Astrocyte of the cerebellum (primary cell): Measurements from ENCODE around the gene JPH2.

ENCODE experiments used
- DNase-seq: peaks from one replicate; pipeline ENCODE4 v3.0.0-alpha.2; 2011; ENCODE audit warnings: low read depth
- H3K4me3 ChIP-seq: 2 replicates; pipeline ENCODE4 v1.5.1; 2011; ENCODE audit warnings: mild to moderate bottlenecking, low read depth, low read length, moderate library complexity
- in situ Hi-C: cut with HindIII; loops from 2 replicates; pipeline ENCODE4 v1.10.0; 2017; ENCODE audit warnings: low sequenced_read_pairs
- TF ChIP-seq, protein P1 (sequence below): IDR thresholded peaks from 2 replicates; pipeline ENCODE4 v1.5.1; 2012; ENCODE audit warnings: low read length, low read depth, moderate library complexity, mild to moderate bottlenecking; ENCODE audit errors: missing control alignments

Gene JPH2

DNA sequence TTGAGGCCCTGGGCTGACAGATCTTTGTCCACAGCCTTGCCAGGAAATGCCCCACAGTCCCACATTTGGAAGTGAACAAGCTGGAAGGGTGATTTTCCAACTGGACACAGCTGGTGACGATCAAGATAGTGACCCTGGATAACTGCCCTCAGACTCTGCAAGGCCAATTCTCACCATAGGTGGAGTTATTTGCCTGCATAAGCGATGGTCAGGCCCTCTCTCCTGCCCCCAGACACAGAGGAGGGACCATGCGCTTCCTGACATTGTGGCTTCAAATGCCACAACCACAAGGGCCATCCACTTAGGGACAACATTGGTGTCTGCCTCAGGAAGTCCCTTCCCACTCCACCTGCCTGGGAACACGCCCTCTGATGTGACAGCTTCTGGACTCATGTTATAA lies 96.0 kb downstream of the JPH2 start:
- H3K4me3 ChIP-seq: no peak overlapping the region
- in situ Hi-C loops: loop anchor here (25.0 kb wide), 1 partner anchor 329 kb away; no protein-coding TSS in a partner anchor
- DNase-seq: no peak
- TF ChIP-seq, protein P1, sequence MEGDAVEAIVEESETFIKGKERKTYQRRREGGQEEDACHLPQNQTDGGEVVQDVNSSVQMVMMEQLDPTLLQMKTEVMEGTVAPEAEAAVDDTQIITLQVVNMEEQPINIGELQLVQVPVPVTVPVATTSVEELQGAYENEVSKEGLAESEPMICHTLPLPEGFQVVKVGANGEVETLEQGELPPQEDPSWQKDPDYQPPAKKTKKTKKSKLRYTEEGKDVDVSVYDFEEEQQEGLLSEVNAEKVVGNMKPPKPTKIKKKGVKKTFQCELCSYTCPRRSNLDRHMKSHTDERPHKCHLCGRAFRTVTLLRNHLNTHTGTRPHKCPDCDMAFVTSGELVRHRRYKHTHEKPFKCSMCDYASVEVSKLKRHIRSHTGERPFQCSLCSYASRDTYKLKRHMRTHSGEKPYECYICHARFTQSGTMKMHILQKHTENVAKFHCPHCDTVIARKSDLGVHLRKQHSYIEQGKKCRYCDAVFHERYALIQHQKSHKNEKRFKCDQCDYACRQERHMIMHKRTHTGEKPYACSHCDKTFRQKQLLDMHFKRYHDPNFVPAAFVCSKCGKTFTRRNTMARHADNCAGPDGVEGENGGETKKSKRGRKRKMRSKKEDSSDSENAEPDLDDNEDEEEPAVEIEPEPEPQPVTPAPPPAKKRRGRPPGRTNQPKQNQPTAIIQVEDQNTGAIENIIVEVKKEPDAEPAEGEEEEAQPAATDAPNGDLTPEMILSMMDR: no peak

DNA sequence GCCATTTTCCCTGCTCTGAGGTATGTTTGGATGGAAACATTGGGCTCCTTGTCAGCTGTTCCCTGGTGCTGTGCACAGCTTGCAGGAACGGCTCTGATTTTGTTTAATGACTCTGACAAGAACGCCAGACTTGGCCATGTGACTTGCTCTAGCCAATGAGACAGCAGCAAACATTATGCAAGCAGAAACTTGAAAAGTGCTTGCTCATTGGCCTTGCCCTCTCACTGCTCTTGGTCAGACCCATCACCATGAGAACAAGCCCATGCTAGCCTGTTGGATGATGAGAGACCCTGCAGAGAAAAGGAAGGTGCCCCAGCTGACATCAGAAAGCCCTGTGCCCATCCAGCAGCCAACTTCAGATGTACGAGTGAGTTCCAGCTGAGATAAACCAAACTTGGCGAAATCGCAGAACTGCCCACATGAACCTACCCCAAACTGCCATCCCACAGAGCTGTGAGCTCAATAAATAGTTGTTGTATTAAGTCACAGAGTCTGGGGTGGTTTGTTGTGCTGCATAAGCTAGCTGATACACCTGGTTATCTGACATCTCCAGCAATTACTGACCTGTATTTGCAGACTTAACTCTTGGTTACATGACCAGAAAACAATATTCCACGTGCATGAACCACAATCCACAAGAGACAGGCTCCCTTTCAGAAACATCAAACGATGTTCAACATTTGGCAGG lies 96.9 kb downstream of the JPH2 start:
- in situ Hi-C loops: loop anchor here (25.0 kb wide), 1 partner anchor 328 kb away; no protein-coding TSS in a partner anchor
- TF ChIP-seq, protein P1: no peak
- no peak overlapping the region for H3K4me3 ChIP-seq
- no peak for DNase-seq

DNA sequence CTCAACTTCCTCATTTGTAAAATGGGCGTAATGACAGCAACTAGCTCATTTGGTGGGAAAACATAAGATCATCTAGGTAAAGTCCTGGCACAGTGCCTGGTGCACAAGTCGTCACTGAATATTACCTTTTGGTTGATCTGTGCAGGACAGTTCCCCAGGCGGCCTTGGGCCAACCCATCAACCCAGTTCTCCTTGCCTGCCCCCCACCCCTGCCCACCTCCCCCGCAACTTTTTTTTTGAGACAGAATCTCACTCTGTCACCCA lies 99.2 kb downstream of the JPH2 start:
- H3K4me3 ChIP-seq: no peak overlapping the region
- TF ChIP-seq, protein P1: no peak
- in situ Hi-C loops: loop anchor here (25.0 kb wide), 1 partner anchor 325 kb away; no protein-coding TSS in a partner anchor
- DNase-seq: no peak

DNA sequence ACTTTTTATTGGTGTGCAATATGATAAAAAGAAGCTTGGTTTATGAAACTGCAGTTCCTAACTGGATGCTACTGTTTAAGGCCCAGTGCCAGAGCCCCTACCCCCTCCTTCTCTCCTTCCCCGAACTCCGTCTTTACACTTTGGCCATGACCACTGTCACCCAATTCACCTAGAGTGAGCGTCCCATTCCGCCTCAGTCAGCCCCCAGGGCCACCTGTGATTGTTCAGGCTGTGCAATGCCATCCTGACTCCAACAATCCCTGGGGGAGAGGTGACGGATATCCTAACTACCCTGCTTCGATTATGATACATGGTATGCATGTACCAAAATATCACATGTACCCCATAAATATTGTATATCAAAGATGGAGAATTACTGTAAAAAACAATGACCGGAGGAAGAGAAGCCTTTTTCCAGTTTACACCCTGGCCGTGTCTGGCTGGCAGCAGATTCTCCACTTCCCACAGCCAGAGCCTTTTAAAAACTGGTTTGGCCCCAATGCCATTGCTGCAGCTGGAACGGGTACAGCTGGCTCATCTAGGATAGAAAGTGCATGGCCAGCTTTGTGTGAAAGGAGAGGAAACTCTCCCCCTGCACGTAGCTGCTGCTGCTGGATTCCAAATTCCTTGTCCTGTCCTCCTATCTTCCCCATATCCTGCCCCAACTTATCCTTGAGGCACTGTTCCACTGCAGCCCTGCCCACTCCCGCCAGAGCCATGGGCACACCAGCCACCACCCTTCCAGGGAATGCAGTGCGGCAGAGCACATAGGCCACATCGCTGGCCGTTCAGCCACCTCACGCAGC lies 99.7 kb downstream of the JPH2 start:
- TF ChIP-seq, protein P1: no peak
- H3K4me3 ChIP-seq: no peak overlapping the region
- in situ Hi-C loops: loop anchor here (25.0 kb wide), 1 partner anchor 325 kb away; no protein-coding TSS in a partner anchor
- DNase-seq: no peak

DNA sequence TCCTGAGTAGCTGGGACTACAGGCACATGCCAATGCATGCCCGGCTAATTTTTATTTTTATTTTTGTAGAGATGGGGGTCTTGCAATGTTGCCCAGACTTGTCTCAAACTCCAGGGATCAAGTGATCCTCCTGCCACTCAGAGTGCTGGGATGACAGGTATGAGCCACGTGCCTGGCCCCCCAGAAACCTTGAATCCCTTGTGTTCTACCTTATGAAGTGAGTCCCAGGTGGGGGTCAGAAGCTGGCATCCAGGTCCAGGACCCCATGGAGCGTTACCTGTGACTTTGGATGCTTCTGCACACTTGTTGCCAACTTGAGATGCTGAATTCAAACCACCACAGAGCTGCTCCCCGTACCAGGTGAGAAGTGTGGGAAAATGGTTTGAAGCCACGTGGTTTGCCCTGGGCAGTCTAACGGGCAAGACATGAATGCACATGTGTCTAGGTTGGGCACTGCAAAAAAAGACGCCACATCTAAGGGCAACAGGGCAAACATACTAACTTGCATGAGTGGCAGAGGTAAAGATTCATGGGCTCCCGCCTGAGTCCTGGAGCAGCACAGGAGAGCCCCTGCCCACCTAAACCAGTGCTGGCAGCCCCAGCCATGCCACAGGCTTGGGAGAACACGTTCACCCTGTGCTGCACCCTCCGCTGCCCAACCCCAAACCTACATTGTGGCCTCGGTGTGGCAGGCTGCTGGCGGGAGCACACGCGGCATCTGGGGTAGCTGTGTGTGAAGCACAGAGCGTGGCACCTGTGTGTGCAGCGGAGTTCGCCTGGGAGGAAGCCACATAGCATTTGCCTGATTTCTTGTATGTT lies 101.2 kb downstream of the JPH2 start:
- TF ChIP-seq, protein P1: no peak
- H3K4me3 ChIP-seq: no peak overlapping the region
- in situ Hi-C loops: loop anchor here (25.0 kb wide), 1 partner anchor 324 kb away; no protein-coding TSS in a partner anchor
- no peak for DNase-seq

DNA sequence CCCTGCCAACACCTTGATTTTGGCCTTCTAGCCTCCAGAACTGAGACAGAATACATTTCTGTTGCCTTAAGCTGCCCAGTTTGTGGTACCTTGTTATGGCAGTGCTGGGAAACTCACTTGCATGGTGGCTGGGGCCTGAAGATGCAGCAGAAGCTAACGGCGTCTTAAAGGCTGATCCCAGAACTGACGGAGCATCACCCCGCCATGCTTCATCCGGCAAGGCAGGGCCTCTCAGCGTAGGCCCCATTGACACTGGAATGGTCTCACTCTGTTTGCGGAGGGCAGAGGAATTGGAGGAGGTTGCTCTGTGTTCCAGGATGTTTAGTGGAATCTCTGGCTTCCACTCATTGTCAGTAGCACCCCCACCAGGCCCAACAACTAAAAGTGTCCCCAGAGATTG lies 102.1 kb downstream of the JPH2 start:
- DNase-seq: no peak
- H3K4me3 ChIP-seq: no peak overlapping the region
- in situ Hi-C loops: loop anchor here (25.0 kb wide), 1 partner anchor 323 kb away; no protein-coding TSS in a partner anchor
- TF ChIP-seq, protein P1: no peak
